ENCODE results near the gene SLAIN2.
"Not testable (repeated sequence)": the region's sequence is repeated elsewhere in the genome, so short reads cannot be mapped to it uniquely, and the experiment has no call there.

SLAIN2 gene

GRCh38 chr4:48340965-48341775, at the start of gene SLAIN2:
Gene SLAIN2 (plus strand): TSS chr4:48341529. CDS start chr4:48341740, 211 bp downstream.
- peak; percentile 94 for DNase-seq

GRCh38 chr4:48292218-48292790, 49.0 kb upstream of the SLAIN2 start:
- DNase-seq = not testable (repeated sequence)

GRCh38 chr4:48295116-48295515, 46.2 kb upstream of the SLAIN2 start:
- no peak for DNase-seq

- no peak for DNase-seq
Measured at GRCh38 chr4:48296365-48296764, 45.0 kb upstream of the SLAIN2 start.

- DNase-seq = no peak
Measured at GRCh38 chr4:48297256-48297846, 44.0 kb upstream of the SLAIN2 start.

- no peak for DNase-seq
Measured at GRCh38 chr4:48299560-48299959, 41.8 kb upstream of the SLAIN2 start.

GRCh38 chr4:48300004-48300403, 41.3 kb upstream of the SLAIN2 start:
- DNase-seq = peak; percentile 50

GRCh38 chr4:48305508-48305907, 35.8 kb upstream of the SLAIN2 start:
- DNase-seq = no peak

GRCh38 chr4:48307528-48307927, 33.8 kb upstream of the SLAIN2 start:
- DNase-seq = no peak

- DNase-seq = no peak
Measured at GRCh38 chr4:48308901-48309300, 32.4 kb upstream of the SLAIN2 start.

- no peak for DNase-seq
Measured at GRCh38 chr4:48311896-48312295, 29.4 kb upstream of the SLAIN2 start.

GRCh38 chr4:48314746-48315145, 26.6 kb upstream of the SLAIN2 start:
- not testable (repeated sequence) for DNase-seq

- DNase-seq = peak; percentile 38
Measured at GRCh38 chr4:48315728-48316630, 25.4 kb upstream of the SLAIN2 start.

GRCh38 chr4:48321312-48321711, 20.0 kb upstream of the SLAIN2 start:
- no peak for DNase-seq

GRCh38 chr4:48322063-48322462, 19.3 kb upstream of the SLAIN2 start:
- no peak for DNase-seq

GRCh38 chr4:48324281-48324680, 17.0 kb upstream of the SLAIN2 start:
- DNase-seq = no peak

- DNase-seq = no peak
Measured at GRCh38 chr4:48329193-48329592, 12.1 kb upstream of the SLAIN2 start.

- peak; percentile 88 for DNase-seq
Measured at GRCh38 chr4:48329976-48330375, 11.4 kb upstream of the SLAIN2 start.

GRCh38 chr4:48331577-48332330, 9.6 kb upstream of the SLAIN2 start:
- peak; percentile 62 for DNase-seq

- DNase-seq = no peak
Measured at GRCh38 chr4:48332661-48333060, 8.7 kb upstream of the SLAIN2 start.

- DNase-seq = no peak
Measured at GRCh38 chr4:48333587-48333986, 7.7 kb upstream of the SLAIN2 start.

GRCh38 chr4:48334236-48334635, 7.1 kb upstream of the SLAIN2 start:
- no peak for DNase-seq

Measured in HCEC 1CT (cell line).